ENCODE measurements around the gene FHIT.
"Not testable (repeated sequence)": the region's sequence is repeated elsewhere in the genome, so short reads cannot be mapped to it uniquely, and the experiment has no call there.

Gene FHIT

GRCh38 chr3:60703956-60704736 is 547.1 kb downstream of the FHIT start:
- peak; percentile 12 for DNase-seq (ENCODE audit: low spot score)

- no peak for DNase-seq (ENCODE audit: low spot score)
Measured at GRCh38 chr3:60703008-60703407, 548.2 kb downstream of the FHIT start.

DNA sequence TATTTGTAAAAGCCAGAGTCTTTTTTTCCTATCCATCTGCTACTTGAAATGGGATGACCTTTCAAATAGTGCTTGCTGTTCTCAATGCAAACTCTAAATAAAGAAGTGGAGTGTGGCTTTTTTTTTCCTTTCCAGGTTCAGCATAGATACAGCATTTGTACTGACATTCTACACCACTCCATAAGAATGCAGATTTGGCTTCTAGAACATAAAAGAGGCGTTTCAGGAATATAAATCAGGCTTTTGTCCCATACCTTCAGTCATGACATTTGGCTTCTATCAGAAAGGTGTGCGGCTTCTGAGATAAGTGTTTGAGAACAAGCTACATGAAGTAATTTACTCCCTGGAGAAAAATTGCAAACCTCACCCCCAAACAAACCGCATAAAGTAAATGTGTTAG is 553.1 kb downstream of the FHIT start:
- DNase-seq (ENCODE audit: low spot score), result no peak

DNA sequence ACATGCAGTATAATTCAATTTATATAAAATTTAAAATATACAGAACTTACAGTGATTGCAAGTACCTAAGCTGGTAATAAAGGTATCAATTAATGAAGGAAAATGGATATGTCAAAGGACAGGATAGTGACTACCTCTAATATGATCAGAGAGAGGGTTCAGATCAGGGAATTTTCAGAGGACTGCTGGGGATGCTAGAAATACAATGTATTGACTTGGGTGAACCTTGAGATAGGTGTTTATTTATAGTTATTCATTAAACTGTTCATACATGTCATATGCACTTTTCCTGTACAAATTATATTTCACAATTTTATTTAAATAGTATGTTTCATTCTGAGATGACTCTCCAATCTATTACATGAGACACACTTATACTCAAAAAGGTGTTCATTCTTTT is 554.1 kb downstream of the FHIT start:
- DNase-seq (ENCODE audit: low spot score), result no peak

GRCh38 chr3:60696428-60697125 is 554.7 kb downstream of the FHIT start:
- no peak for DNase-seq (ENCODE audit: low spot score)

DNA sequence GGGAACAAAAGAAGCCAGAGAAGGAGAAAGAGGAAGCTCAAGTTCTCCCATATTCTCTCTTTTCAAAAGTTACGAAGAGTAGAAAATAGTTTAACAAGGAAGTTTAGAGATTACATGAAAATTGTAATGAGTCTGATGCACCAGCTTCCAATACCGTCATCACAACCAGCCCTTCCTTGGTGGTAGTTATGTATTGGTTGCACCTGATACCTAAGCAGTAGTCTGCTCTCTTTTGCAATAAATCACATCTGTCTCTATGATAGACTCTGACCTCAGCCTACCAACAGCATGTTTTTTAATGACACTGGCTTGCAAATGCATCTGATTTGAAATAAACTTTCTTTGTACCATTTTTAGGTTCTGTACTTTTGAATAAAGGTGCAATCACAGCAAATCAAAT is 575.8 kb downstream of the FHIT start:
- DNase-seq (ENCODE audit: low spot score), result peak; percentile 74

DNA sequence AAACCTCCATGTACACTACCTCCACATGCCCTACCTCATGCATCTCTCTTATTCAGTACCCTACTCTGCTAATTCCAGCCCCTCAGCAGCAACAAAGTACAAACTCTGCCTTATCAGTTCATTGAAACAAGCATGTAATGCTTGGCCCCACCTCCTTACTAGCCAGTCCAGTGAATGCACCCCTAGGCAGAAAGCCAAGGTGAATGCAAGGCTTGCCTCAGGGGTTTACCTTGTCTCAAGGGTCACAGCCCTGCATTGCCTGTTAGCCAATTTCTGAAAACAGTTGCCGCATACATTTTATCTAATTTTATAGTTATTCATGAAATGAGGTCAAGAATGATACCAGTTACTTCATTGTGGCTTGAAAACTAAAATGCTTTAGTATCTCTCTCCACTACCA is 576.4 kb downstream of the FHIT start:
- DNase-seq (ENCODE audit: low spot score), result peak; percentile 1

GRCh38 chr3:60673123-60673522 is 578.1 kb downstream of the FHIT start:
- no peak for DNase-seq (ENCODE audit: low spot score)

DNA sequence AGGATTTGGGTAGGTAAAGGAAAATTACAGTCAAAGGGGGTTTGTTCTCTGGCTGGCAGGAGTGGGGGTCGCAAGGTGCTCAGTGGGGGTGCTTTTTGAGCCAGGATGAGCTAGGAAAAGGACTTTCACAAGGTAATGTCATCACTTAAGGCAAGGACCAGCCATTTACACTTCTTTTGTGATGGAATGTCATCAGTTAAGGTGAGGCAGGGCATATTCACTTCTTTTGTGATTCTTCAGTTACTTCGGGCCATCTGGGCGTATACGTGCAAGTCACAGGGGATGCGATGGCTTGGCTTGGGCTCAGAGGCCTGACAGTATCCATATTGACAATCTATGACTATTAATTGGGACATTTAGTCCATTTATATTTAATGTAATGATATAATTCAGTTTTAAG is 578.9 kb downstream of the FHIT start:
- DNase-seq (ENCODE audit: low spot score), result not testable (repeated sequence)

DNA sequence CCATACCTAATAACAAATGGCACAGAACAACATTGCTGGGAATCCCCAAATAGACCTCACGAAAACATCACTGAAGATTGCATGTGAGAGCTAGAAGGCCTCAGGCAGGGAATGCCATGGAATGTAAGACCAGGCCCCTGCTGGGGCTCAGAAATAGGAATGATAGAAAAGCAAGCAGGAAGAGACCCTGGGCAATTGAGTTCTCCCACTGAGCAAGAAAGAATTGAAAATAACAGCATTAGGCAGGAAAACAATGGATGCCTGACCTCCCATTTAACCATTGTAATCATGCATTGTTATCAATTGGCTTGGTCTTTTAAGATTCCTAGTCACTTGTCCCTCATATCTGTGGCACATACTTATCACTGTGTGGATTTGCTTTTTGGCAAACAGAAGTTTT is 581.6 kb downstream of the FHIT start:
- no peak for DNase-seq (ENCODE audit: low spot score)

GRCh38 chr3:60660026-60660425 is 591.2 kb downstream of the FHIT start:
- DNase-seq (ENCODE audit: low spot score), result no peak

DNA sequence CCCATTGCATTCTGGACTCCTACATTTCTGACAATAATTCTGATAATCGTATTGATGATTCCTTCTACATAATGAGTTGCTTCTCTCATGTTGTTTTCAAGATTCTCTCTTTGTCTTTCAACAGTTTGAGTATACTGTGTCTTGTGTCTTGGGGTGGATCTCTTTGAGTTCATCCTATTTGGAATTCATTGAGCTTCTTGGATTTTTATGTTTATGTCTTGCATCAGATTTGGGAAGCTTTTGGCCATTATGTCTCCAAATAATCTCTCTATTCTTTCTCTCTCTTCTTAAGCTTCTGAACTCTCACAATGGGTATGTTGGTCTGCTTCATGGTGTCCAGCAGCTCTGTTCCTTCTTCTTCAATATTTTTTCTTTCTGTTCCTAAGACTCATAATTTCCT is 592.2 kb downstream of the FHIT start:
- DNase-seq (ENCODE audit: low spot score), result no peak

DNA sequence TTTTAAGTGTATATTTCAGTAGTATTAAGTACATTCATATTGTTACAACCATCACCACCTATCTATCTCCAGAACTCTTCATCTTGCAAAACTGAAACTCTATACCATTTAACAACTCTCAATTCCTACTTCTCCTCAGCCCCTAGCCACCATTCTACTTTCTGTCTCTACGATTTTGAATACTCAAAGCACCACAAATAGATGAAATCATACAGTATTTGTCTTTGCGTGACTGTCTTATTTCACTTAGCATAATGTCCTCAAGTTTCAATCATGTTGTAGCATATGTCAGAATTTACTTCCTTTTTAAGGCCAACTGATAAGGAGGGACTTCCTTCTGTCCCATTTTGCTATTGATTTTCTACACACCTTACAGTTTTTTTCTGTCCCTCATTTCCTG is 593.3 kb downstream of the FHIT start:
- DNase-seq (ENCODE audit: low spot score), result no peak

DNA sequence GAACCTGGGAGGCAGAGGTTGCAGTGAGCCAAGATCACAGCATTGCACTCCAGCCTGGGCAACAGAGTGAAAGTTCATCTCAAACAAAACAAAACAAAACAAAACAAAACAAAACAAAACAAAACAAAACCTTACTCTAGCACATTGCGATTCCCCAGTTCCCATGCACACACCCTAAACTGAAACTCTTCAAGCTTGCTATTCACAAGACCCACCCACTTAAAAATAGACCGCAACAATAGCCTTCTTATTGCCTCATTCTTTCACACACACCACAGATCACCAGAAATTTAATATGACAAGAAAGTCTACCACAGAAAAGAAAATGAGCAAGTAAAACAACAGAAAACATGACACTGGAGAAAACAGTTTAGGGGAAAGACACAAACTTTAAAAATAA is 598.4 kb downstream of the FHIT start:
- DNase-seq (ENCODE audit: low spot score), result no peak

DNA sequence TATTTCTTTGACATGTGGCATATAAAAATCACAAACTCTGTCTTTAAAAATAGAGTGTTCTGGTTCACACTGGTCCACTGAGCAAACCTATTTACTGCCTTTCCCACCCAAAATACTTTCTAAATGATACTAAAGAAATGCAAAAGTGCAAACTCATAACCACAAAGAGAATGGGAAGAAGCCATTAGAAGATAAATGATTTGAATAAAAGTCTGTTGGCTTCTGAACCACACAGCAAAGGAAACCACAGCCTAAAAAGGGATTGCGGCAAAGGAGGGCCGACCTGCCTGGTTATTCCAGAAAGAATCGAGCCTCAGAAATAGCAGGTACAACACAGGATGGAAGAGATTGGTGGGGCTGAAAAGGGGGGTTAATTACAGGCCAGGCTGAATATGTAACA is 599.5 kb downstream of the FHIT start:
- DNase-seq (ENCODE audit: low spot score), result no peak

- DNase-seq (ENCODE audit: low spot score), result no peak
Measured at GRCh38 chr3:60650171-60650570, 601.1 kb downstream of the FHIT start.

DNA sequence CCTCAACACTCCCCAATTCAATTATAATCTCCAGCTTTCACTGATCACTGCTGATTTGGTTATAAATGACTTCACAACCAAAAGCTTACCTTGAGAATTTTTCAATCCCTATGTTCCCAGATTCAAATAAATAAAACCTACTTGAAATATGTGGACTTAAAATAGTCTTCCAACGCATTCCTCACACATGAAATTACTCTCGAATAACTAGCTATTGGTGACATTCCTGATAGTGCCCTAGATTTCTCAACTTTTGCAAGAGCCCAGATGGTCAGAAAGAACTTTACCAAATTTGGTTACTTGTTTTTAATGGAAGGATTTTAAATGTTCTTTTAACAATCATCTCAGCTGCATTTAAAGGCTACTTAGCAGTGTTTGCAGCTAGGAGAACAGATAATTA is 605.5 kb downstream of the FHIT start:
- DNase-seq (ENCODE audit: low spot score), result no peak

GRCh38 chr3:60643831-60644230 is 607.4 kb downstream of the FHIT start:
- DNase-seq (ENCODE audit: low spot score), result no peak

GRCh38 chr3:60641354-60641753 is 609.9 kb downstream of the FHIT start:
- DNase-seq (ENCODE audit: low spot score), result no peak

DNA sequence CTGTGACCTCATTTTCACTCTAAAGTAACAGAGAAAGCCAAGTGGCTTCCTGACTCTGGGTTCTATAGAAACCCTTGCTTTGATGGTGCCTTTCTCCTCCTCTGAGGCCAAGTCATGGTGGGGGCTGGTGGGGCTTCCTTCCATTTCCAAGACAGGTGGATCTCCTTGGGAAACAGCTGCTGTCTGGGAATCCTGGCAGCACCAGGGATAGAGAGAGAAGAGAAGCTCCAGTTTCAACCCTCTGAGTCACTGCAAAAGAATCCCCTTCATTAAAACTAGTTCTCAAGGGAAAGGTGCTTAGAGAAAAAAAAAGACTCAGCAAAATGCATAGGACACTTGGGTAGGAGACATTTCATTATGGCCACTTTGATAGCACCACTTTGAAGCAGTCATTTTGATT is 614.4 kb downstream of the FHIT start:
- DNase-seq (ENCODE audit: low spot score), result peak; percentile 68

- no peak for DNase-seq (ENCODE audit: low spot score)
Measured at GRCh38 chr3:60633644-60634043, 617.6 kb downstream of the FHIT start.

DNA sequence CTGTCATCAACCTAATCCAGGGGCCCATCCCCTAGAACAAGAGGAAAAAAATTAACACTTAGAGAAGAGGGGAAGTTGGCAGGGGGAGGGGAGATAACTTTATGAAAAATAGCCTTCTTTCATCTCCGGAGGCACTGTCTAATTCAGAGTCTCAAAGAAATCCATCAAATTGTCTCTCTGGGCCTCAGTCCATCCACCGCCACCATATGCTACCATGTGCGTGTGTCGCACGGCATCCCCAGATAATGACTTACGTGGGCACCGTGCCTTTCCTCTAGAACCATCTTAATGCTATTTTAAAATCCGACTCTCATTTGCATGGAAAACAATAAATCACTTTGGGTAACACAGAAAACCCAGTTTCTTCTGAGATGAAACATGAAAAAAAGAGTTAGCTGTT is 619.7 kb downstream of the FHIT start:
- no peak for DNase-seq (ENCODE audit: low spot score)

GRCh38 chr3:60630953-60631352 is 620.3 kb downstream of the FHIT start:
- DNase-seq (ENCODE audit: low spot score), result no peak

DNA sequence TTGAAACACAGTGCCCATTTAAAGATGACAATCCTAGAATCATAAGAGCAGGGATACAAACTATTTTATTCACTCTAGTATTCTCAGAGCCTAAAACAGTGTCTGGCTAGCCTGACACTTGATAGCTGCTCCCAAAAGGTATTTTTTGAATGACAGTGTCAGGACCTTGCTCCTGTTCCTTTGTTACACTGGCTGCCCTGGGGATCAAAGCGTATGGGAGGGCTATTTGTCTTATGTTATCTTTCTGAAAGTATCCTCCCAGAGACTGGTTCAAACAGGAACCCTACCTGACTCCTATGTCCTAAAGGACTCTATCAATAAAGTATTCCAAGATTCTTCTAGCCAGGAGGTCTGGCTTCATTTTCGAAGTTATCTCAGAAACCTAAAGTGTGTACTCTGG is 621.4 kb downstream of the FHIT start:
- no peak for DNase-seq (ENCODE audit: low spot score)
